Muscle layer of colon (tissue), 2 donors: Measurements from ENCODE around the gene HOXD8.
A peak's percentile ranks its signal among the peaks of the same experiment; 100 is the strongest.

Experiments
- H3K27ac ChIP-seq: one replicate; pipeline ENCODE4 v1.7.0; 2013; ENCODE audit warnings: low read depth, mild to moderate bottlenecking, low read length, moderate library complexity
- H3K27me3 ChIP-seq, 2 donors: one replicate each; pipeline ENCODE4 v1.7.0; 2013; ENCODE audit warnings: low read length in 2 of 2, mild to moderate bottlenecking in 2 of 2; ENCODE audit not compliant: insufficient read depth in 2 of 2, control insufficient read depth in 1 of 2
- H3K36me3 ChIP-seq: one replicate; pipeline ENCODE4 v1.7.0; 2013; ENCODE audit warnings: mild to moderate bottlenecking, low read length; ENCODE audit not compliant: insufficient read depth
- H3K4me1 ChIP-seq: one replicate; pipeline ENCODE4 v1.7.0; 2013; ENCODE audit warnings: mild to moderate bottlenecking, low read length; ENCODE audit not compliant: insufficient read depth
- H3K4me3 ChIP-seq, 2 donors: one replicate each; pipeline ENCODE4 v1.7.0; 2013; ENCODE audit warnings: low read length in 2 of 2, low read depth in 1 of 2, mild to moderate bottlenecking in 1 of 2, moderate library complexity in 1 of 2
- H3K9ac ChIP-seq: one replicate; pipeline ENCODE4 v1.7.0; 2013; ENCODE audit warnings: low read length
- H3K9me3 ChIP-seq: one replicate; pipeline ENCODE4 v1.7.0; 2013; ENCODE audit warnings: mild to moderate bottlenecking, low read length
- donor health status: abdominal sarcoma.
- donor health status: Adenocarcinoma of cecum.

The HOXD8 gene

GRCh38 chr2:176129813-176130146, 275 bp downstream of the HOXD8 start:
- Histone ChIP-seq H3K9ac (no peak overlapping the region), H3K27ac (peak overlapping the region; percentile 74), H3K27me3 (no peaks in the 10 kb centered on the region), H3K4me3 (peak overlapping the region in 1 of 2 donors; percentile 40), H3K9me3 (no peaks in the 10 kb centered on the region), H3K36me3 (no peaks in the 10 kb centered on the region), H3K4me1 (peaks cover 40% of the 10 kb centered on the region)

- H3K4me3 ChIP-seq = peak overlapping the region; percentile 53 to 61
- no peaks in the 10 kb centered on the region for H3K27me3 ChIP-seq
- peaks cover 45% of the 10 kb centered on the region for H3K4me1 ChIP-seq
- H3K9me3 ChIP-seq = no peaks in the 10 kb centered on the region
- H3K27ac ChIP-seq = peak overlapping the region; percentile 96
- no peaks in the 10 kb centered on the region for H3K36me3 ChIP-seq
- H3K9ac ChIP-seq = peak overlapping the region; percentile 73
Measured at GRCh38 chr2:176130147-176130956, 847 bp downstream of the HOXD8 start.

GRCh38 chr2:176130957-176131847, 1.7 kb downstream of the HOXD8 start:
- peak overlapping the region; percentile 53 to 61 for H3K4me3 ChIP-seq
- peak overlapping the region; percentile 96 for H3K27ac ChIP-seq
- peak overlapping the region; percentile 73 for H3K9ac ChIP-seq
- H3K36me3 ChIP-seq = no peaks in the 10 kb centered on the region
- H3K9me3 ChIP-seq = no peaks in the 10 kb centered on the region
- peaks cover 45% of the 10 kb centered on the region for H3K4me1 ChIP-seq
- peaks cover 0 to under 1% of the 10 kb centered on the region in 2 donors for H3K27me3 ChIP-seq

GRCh38 chr2:176131848-176132158, 2.3 kb downstream of the HOXD8 start:
- Histone ChIP-seq H3K9ac (peak overlapping the region; percentile 73), H3K4me1 (peaks cover 43% of the 10 kb centered on the region), H3K9me3 (no peaks in the 10 kb centered on the region), H3K27me3 (peaks cover 0 to 6% of the 10 kb centered on the region in 2 donors), H3K4me3 (peak overlapping the region; percentile 38 to 75), H3K27ac (peak overlapping the region; percentile 96), H3K36me3 (no peaks in the 10 kb centered on the region)

- H3K4me1 ChIP-seq = peaks cover 43% of the 10 kb centered on the region
- peak overlapping the region; percentile 38 to 75 for H3K4me3 ChIP-seq
- peak overlapping the region; percentile 59 for H3K9ac ChIP-seq
- H3K27ac ChIP-seq = peak overlapping the region; percentile 96
- no peaks in the 10 kb centered on the region for H3K36me3 ChIP-seq
- no peaks in the 10 kb centered on the region for H3K9me3 ChIP-seq
- peaks cover 0 to 6% of the 10 kb centered on the region in 2 donors for H3K27me3 ChIP-seq
Measured at GRCh38 chr2:176132205-176133171, 3.0 kb downstream of the HOXD8 start.

- H3K4me3 ChIP-seq = peak overlapping the region in 1 of 2 donors; percentile 75
- no peaks in the 10 kb centered on the region for H3K9me3 ChIP-seq
- H3K27me3 ChIP-seq = peaks cover 0 to 6% of the 10 kb centered on the region in 2 donors
- H3K36me3 ChIP-seq = no peaks in the 10 kb centered on the region
- peak overlapping the region; percentile 96 for H3K27ac ChIP-seq
- H3K4me1 ChIP-seq = peaks cover 37% of the 10 kb centered on the region
- H3K9ac ChIP-seq = peak overlapping the region; percentile 59
Measured at GRCh38 chr2:176133389-176133788, 3.9 kb downstream of the HOXD8 start.

GRCh38 chr2:176134035-176134434, 4.5 kb downstream of the HOXD8 start:
- Histone ChIP-seq H3K9ac (no peak overlapping the region), H3K27ac (peak overlapping the region; percentile 96), H3K4me3 (no peak overlapping the region), H3K27me3 (peaks cover 0 to 6% of the 10 kb centered on the region in 2 donors), H3K36me3 (no peaks in the 10 kb centered on the region), H3K9me3 (no peaks in the 10 kb centered on the region), H3K4me1 (peaks cover 36% of the 10 kb centered on the region)

GRCh38 chr2:176135035-176135440, 5.5 kb downstream of the HOXD8 start:
- Histone ChIP-seq H3K36me3 (no peaks in the 10 kb centered on the region), H3K4me1 (peaks cover 36% of the 10 kb centered on the region), H3K27me3 (peaks cover 0 to 6% of the 10 kb centered on the region in 2 donors), H3K9me3 (no peaks in the 10 kb centered on the region), H3K27ac (peak overlapping the region; percentile 96), H3K4me3 (peak overlapping the region in 1 of 2 donors; percentile 73), H3K9ac (no peak overlapping the region)

GRCh38 chr2:176136374-176137251, 7.1 kb downstream of the HOXD8 start:
- H3K9me3 ChIP-seq = no peaks in the 10 kb centered on the region
- peak overlapping the region; percentile 96 for H3K27ac ChIP-seq
- H3K27me3 ChIP-seq = peaks cover 0 to 14% of the 10 kb centered on the region in 2 donors
- peaks cover 38% of the 10 kb centered on the region for H3K4me1 ChIP-seq
- H3K36me3 ChIP-seq = no peaks in the 10 kb centered on the region
- peak overlapping the region; percentile 73 to 86 for H3K4me3 ChIP-seq
- H3K9ac ChIP-seq = peak overlapping the region; percentile 80

- Histone ChIP-seq H3K27ac (peak overlapping the region; percentile 96), H3K9ac (peak overlapping the region; percentile 80), H3K4me3 (peak overlapping the region; percentile 73 to 86), H3K9me3 (no peaks in the 10 kb centered on the region), H3K36me3 (no peaks in the 10 kb centered on the region), H3K4me1 (peaks cover 38% of the 10 kb centered on the region), H3K27me3 (peaks cover 0 to 14% of the 10 kb centered on the region in 2 donors)
Measured at GRCh38 chr2:176137252-176137580, 7.7 kb downstream of the HOXD8 start.
